Left kidney (tissue), 2 donors: ENCODE measurements around the gene AIPL1. TPM values are rescaled to one million over a fixed set of nuclear protein-coding genes. Genes with fewer than 3 reads are reported as not detected.

Source experiments
- DNase-seq: peaks from one replicate; pipeline ENCODE4 v3.0.0-alpha.2; 2013
- polyA plus RNA-seq: library from polyadenylated mRNA; unstranded; fragments of 120-200 nt; gene quantifications from one replicate; pipeline ENCODE4 v1.2.1, GENCODE V29; 2013; ENCODE audit not compliant: insufficient read length

AIPL1 gene
- polyA plus RNA-seq, 1 donor = 0.07 TPM

DNA sequence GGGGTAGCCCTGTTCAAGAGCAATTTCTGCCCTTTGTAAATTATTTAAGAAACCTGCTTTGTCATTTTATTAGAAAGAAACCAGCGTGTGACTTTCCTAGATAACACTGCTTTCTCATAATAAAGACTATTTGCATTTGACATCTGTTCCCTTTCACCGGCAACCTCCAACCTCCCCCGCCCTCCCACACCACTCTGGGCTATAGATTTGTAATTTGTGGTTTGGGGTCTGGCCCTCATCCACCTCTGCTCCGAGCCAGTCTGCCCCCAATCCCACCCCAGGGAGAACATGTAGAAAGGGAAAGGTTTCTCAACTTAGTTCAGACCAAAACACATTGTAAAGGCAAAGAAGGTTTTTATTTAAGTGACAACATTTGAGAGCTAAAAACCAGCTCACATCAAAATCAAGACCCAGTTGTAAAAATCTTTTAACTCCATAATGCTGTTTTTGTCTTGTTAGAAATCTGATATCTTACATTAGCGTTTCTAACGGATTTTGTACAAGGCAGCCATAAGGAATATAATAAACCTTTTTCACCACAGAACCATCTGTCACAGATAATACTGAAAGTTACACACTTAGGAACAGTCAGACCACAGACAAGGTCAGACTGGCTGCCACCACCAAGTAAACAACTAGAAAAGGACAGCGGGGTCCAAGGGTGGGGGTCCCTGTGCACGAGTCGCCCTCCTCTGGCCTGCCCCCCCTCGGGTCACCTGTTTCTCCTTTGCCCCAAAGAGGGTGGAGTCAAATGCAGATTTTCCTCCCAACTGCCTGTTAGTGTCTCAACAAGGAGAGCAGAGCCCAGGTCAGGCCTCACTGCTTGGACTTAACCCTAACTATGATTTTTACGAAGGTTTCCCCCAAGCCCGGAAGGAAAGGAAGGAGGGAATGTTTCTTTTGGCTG, 16.3 kb upstream of the AIPL1 start:
- DNase-seq = no peak

- DNase-seq = no peak
Observed at GRCh38 chr17:6449307-6449706, 14.4 kb upstream of the AIPL1 start.

- no peak for DNase-seq
Observed at GRCh38 chr17:6448473-6448872, 13.6 kb upstream of the AIPL1 start.

- DNase-seq = no peak
Observed at GRCh38 chr17:6446516-6447100, 11.7 kb upstream of the AIPL1 start.

DNA sequence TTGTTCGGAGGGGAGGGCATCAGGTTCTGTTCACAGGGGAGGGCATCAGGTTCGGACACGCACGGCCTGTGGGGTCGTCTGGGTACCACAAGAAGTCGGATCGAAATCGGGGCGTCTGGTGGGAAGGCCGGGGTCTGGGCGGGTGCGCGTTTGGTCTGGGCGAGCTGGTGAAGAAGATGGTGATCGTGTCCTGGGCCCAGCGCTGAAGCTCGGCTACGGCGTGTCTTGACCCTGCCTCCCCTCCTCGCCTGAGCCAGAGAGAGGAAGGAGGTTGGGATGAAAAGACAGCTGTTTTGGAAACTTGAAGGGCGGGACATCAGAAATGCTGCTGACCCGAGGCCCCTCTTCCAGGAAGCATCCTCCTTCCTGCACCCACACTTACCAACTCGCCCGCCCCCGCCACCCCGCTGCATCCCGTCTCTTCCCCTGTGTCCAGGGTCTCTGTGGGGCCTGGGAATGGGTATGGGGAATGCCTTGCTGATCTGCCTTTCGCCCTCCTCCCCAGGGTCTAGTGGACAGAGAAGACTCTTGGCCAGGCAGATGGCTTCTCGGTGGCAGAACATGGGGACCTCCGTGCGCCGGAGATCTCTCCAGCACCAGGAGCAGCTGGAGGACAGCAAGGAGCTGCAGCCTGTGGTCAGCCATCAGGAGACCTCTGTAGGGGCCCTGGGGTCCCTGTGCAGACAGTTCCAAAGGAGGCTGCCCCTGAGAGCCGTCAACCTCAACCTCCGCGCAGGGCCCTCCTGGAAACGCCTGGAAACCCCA, 9.8 kb upstream of the AIPL1 start:
- no peak for DNase-seq

GRCh38 chr17:6443692-6444570, 9.0 kb upstream of the AIPL1 start, which contains the start of gene PIMREG:
PIMREG (plus strand) TSS chr17:6444455; CDS start chr17:6445111, 656 bp downstream.
- peak; percentile 96 for DNase-seq

DNA sequence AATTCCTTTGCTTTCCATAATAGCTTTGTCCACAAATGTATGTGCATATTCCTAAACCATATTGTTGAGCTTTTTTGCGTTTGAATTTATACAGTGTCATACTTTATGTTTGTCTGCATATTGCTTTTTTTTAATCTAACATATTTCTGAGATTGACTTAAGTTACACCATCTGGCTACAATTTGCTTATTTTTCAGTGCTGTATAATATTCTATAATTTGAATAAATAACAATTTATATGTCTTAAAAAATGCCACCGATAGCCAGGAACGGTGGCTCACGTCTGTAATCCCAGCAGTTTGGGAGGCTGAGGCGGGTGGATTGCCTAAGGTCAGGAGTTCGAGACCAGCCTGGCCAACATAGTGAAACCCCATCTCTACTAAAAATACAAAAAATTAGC, 7.9 kb upstream of the AIPL1 start:
- DNase-seq = no peak

DNA sequence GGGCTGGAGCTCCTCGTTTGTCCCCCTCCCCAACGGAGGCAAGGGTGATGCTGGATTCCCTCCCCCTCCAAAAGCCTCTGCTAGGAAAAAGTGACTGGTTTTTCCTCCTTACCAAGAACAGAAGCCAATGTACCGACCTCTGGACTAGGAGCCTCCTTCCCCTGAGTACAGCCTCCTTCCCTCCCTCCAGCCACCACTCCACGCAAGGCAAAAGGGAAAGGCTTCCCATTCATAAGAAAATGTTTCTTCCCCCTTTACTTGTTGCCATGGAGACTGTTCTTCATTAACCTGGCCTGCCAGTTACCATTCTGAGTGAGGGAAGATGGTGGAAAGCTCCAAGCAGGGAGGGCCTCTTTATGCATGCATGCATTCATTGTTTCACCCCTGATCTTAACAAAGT, 5.0 kb upstream of the AIPL1 start:
- peak; percentile 60 for DNase-seq

DNA sequence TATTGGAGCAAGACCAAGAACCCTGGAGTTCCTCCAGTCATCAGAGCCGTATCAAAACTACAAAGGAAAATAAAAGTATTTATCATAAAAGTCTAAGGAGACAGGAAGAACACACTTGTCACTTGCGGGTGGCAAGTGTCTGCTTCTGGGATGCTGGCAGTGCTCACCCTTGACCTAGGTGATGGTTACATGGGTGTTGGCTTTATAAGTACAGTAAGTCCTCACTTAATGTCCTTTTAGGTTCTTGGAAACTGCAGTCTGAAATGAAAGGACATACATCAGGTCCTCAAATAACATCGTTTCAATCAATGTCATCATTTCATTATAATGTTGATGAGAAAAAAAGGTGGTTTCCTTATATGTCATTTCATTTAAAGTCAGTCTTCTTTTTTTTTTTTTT, 3.0 kb upstream of the AIPL1 start:
- DNase-seq = no peak

DNA sequence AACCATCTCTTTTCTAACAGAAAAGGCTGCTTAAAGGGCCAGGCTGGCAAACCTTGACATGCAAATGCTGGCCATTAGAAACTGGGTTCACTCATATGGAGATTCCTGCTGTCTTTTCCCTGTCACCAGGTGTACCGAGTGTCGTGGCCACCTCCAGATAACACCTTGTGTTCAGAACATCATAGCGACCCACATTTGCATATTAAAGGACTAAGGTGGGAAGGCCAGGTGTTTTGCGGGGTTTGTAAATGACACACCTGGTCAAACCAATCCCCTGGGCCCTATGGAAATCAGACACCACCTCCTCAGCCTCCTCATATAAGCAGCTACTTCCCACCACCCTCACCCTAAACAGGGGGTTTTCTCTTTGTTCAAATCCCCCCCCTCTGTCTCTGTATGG, 2.5 kb upstream of the AIPL1 start:
- DNase-seq = no peak

- no peak for DNase-seq
Observed at GRCh38 chr17:6435968-6436367, 1.0 kb upstream of the AIPL1 start.

GRCh38 chr17:6430769-6431168, 4.2 kb downstream of the AIPL1 start:
- no peak for DNase-seq

DNA sequence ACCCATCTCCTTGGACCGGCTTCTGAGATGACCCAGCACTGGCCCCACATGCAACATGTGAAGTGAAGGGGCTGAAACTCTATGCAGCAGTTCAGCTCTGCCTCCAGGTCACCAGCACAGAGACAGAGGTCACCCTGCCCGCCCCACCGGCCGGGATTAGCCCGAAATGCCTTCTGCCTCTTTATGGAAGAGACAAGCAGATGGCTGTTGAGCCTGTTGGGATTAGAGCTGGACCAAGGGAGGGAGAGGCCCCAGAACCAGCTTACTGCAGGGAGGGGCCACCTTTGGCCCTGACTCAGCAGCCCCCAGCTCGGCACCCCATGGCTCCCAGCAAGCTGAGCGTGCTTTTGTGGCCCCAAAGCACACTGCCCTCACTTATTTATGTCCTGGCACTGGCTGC, 5.7 kb downstream of the AIPL1 start:
- DNase-seq = no peak

DNA sequence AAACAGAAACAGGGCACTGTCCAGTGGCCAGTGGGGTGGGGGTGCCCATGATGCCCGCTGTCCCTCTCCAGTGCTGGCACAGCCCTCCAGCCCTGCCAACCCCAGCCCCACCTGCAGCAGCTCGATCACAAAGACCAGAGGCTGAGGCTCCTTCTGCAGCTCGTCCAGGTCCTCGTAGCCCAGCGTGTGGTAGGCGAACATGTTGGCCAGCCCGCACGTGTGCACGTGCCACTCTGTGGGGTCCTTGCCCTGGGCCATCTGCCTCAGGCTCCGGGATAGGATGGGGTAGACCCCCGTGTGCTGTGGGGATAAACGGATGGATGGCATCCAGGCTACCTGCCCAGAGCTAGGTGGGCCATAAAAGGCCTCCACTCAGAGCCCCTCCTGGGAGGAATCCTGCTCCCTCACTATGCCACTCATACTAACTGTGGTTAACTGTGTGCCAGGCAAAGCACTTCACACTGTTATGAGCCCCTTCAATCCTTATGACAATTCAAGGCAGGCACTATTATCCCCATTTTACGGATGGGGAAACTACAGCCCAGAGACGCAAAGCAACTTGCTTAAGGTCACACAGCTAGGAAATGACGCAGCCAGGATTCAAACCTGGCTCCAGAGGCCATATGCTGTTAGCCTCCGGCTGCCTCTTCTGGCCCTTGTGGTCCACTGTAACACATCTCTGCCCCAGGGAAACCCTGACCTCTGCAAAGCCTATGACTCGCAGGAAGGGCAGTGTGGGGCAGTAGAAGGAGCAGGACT, 6.5 kb downstream of the AIPL1 start:
- DNase-seq = no peak

- DNase-seq = no peak
Observed at GRCh38 chr17:6427279-6427781, 7.6 kb downstream of the AIPL1 start.

DNA sequence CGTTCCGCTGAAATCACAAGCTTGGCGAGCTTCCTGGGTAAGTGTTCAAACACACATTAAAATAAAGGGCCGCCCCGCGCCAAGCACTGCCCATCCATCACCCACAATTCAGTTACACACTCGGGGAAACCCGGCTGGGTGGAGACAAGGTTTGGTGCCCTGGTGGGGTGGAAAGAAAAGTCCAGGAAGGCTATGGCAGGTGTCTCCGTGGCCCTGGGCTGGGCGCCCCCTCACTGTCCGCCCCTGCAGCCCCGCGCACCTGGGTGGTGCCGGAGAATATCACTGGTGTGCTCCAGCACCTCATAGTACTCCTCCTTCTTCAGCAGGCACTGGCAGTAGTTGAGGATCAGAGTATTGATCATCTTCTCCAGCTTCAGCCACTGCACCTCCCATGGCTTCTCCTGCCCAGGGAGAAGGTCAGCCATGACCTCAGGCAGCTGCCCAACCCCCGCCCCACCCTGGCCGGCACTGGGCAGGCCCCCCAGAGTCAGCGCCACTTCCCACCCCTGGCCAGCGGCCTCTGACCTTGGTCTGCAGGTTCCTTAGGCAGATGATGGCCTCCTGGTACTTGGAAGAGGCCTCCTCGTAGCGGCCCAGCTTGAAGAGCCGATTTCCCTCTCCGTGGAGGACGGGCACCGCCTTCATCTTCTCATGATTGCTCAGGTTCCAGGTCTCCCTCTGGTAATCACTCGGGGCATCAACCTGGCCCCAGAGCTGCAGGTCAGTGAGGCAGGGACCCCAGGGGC, 8.4 kb downstream of the AIPL1 start:
- DNase-seq = no peak

DNA sequence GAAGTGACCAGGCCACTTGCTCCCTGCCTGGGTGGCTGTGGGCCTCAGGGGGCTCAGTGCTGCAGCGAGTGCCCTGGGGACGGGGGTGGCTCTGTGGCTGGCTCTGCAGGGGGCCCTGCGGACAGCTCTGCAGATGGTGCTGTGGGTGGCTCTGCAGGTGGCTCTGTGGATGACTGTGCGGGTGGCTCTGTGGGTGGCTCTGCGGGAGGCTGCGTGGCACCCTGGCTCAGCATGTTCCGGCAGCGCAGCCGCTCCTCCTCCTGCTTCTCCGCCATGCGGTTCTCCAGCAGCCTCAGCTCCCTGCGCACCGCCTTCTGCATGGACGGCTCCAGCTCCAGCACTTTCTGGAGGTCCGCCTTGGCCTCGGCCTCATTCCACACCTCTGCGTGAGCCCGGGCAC, 9.5 kb downstream of the AIPL1 start:
- DNase-seq = no peak

DNA sequence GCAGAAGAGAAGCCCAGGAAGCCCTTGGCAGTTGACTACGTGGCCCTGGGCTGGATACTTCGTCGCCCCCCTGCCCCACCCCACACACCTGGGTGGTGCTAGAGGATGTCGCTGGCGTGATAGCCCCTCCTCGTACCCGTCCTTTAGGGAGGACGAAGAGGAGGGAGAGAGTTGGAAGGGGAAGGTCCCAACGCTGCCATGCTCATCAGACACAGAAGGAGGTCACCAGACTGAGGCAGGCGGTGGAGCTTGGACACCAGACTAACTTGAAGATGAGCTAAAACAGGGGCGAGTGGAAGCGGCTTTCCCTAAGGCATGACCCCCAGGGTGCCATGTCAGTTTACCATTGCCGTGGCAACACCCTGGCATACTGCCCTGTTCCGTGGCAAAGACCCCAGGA, 11.0 kb downstream of the AIPL1 start:
- no peak for DNase-seq

DNA sequence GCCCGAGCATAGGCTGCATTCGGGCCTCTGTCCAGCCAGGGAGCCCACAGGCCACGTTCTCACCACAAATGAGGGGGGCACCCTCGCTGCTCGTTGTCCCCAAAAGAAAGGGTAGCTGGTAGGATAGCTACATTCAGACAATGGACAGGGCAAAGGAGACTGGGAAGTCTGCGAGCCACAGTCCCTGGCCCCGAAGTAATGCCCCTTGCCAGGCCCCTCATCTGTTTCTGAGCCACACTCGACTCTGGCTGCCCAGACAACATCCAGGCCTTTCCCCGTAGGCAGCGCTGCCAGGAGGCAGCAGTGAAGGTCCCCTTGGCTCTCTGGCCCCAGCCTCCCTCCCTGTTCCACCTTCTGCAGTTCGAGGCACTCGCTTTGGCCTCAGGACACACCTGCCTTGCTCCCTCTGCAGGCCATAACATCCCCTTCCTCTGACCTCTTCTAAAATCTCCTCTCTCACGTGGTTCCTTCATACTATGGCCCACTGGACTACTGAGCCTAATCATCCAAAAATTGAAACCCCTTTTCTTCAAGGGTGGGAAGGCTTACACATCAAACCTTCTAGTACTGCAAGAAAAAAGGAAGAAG, 12.2 kb downstream of the AIPL1 start:
- no peak for DNase-seq
